Measurements from ENCODE around the gene CTNNBIP1.

CTNNBIP1 gene

DNA sequence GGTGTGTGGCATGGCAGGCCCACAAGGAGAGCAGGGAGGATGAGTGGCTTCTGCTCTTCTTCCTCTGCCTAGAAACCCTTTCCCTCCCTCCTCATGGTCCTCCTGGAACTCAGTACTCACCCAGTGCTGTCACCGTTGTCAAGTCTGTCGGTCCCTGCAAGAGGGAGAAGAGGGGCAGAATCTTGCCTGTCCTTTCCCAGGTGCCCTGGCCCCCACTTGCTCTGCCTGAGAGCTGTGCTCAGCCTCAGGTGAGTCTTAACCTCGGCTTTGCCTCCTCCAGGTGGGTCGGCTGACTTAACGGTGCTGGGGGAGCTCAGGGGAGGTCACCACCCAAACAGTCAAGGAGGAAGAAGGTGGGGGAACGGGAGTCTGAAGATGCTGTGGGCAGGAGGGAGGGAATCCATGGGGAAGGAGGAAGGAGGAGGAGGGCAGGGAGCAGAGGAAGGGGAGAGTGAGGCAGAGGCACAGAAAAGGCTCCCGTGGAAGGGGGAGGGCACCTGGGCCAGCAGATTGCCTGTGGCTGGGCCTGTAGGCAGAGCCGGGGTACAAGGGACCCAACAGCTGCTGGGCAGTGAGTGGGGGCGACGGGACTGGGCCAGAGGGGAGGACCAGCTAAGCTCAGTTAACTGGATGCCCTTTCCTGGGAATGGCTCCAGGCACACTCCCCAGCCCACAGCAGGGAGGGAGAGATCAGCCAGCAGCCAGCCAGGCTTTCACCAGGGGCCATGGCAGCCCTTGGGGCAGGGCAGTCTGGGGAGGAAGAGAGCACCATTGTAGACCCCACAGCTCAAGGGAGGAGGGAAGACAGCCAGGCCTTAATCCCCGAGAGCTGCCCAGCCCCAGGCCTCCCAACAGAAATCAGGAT is 26.3 kb downstream of the CTNNBIP1 start:
- H3K9ac ChIP-seq (ENCODE audit: insufficient read length, low read depth), result no peak overlapping the region
- H3K9me3 ChIP-seq (ENCODE audit: insufficient read depth, low read length), result no peaks in the 10 kb centered on the region
- DNase-seq (ENCODE audit: low read depth, low spot score), result no peak
- peaks cover 18% of the 10 kb centered on the region for H3K4me1 ChIP-seq (ENCODE audit: insufficient read depth, insufficient read length)
- no peak overlapping the region for H3K4me3 ChIP-seq (ENCODE audit: insufficient read length, low read depth)
- peaks cover 12% of the 10 kb centered on the region for H3K36me3 ChIP-seq (ENCODE audit: insufficient read depth, insufficient read length, low read length)
- no peaks in the 10 kb centered on the region for H3K27me3 ChIP-seq (ENCODE audit: insufficient read depth, insufficient read length)
- TF ChIP-seq YY1 (IDR thresholded peaks at IDR 0.05; ENCODE audit: insufficient read depth, insufficient read length) (no peak), SUZ12 (IDR thresholded peaks at IDR 0.05; ENCODE audit: extremely low read depth, insufficient read depth, insufficient read length) (no peak), ZNF274 (IDR thresholded peaks at IDR 0.05; ENCODE audit: low read depth, low read length) (no peak)

DNA sequence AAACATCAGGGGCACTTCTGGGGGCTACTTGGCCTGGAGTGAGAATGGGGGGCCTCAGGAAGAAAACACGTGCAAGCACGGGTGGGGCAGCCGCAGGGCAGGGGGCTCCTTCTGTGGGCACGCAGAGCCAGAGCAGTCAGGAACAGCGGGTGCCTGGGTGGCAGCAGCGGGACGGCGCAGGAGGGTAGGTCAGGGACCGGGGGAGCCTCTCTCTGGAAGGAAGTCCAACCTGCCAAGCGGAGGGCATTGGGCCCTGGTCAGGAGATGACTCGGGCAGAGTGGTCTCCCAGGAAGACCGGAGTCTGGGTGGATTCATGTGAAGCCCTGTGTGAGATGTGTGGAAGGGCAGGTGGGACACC is 27.1 kb downstream of the CTNNBIP1 start:
- DNase-seq (ENCODE audit: low read depth, low spot score), result no peak
- TF ChIP-seq ZNF274 (IDR thresholded peaks at IDR 0.05; ENCODE audit: low read depth, low read length) (no peak), YY1 (IDR thresholded peaks at IDR 0.05; ENCODE audit: insufficient read depth, insufficient read length) (no peak), SUZ12 (IDR thresholded peaks at IDR 0.05; ENCODE audit: extremely low read depth, insufficient read depth, insufficient read length) (no peak)
- Histone ChIP-seq H3K9me3 (ENCODE audit: insufficient read depth, low read length) (no peaks in the 10 kb centered on the region), H3K27me3 (ENCODE audit: insufficient read depth, insufficient read length) (no peaks in the 10 kb centered on the region), H3K4me3 (ENCODE audit: insufficient read length, low read depth) (no peak overlapping the region), H3K4me1 (ENCODE audit: insufficient read depth, insufficient read length) (peaks cover 14% of the 10 kb centered on the region), H3K9ac (ENCODE audit: insufficient read length, low read depth) (no peak overlapping the region), H3K36me3 (ENCODE audit: insufficient read depth, insufficient read length, low read length) (peaks cover 12% of the 10 kb centered on the region)

- Histone ChIP-seq H3K9ac (ENCODE audit: insufficient read length, low read depth) (no peak overlapping the region), H3K9me3 (ENCODE audit: insufficient read depth, low read length) (no peaks in the 10 kb centered on the region), H3K36me3 (ENCODE audit: insufficient read depth, insufficient read length, low read length) (peaks cover 12% of the 10 kb centered on the region), H3K4me3 (ENCODE audit: insufficient read length, low read depth) (no peak overlapping the region), H3K27me3 (ENCODE audit: insufficient read depth, insufficient read length) (no peaks in the 10 kb centered on the region), H3K4me1 (ENCODE audit: insufficient read depth, insufficient read length) (peaks cover 14% of the 10 kb centered on the region)
- no peak for TF ChIP-seq SUZ12 (IDR thresholded peaks at IDR 0.05; ENCODE audit: extremely low read depth, insufficient read depth, insufficient read length)
- no peak for DNase-seq (ENCODE audit: low read depth, low spot score)
These were observed 27.6 kb downstream of the CTNNBIP1 start for GRCh38 chr1:9882296-9882944.

GRCh38 chr1:9881838-9882249 is 28.2 kb downstream of the CTNNBIP1 start:
- DNase-seq (ENCODE audit: low read depth, low spot score), result no peak
- Histone ChIP-seq H3K27me3 (ENCODE audit: insufficient read depth, insufficient read length) (no peaks in the 10 kb centered on the region), H3K4me1 (ENCODE audit: insufficient read depth, insufficient read length) (peaks cover 14% of the 10 kb centered on the region), H3K9ac (ENCODE audit: insufficient read length, low read depth) (no peak overlapping the region), H3K4me3 (ENCODE audit: insufficient read length, low read depth) (no peak overlapping the region), H3K9me3 (ENCODE audit: insufficient read depth, low read length) (no peaks in the 10 kb centered on the region), H3K36me3 (ENCODE audit: insufficient read depth, insufficient read length, low read length) (peaks cover 12% of the 10 kb centered on the region)
- no peak for TF ChIP-seq YY1 (IDR thresholded peaks at IDR 0.05; ENCODE audit: insufficient read depth, insufficient read length)
- TF ChIP-seq ZNF274 (IDR thresholded peaks at IDR 0.05; ENCODE audit: low read depth, low read length), result no peak
- TF ChIP-seq SUZ12 (IDR thresholded peaks at IDR 0.05; ENCODE audit: extremely low read depth, insufficient read depth, insufficient read length), result no peak

GRCh38 chr1:9878404-9878803 is 31.7 kb downstream of the CTNNBIP1 start:
- no peak for TF ChIP-seq ZNF274 (IDR thresholded peaks at IDR 0.05; ENCODE audit: low read depth, low read length)
- no peak for TF ChIP-seq SUZ12 (IDR thresholded peaks at IDR 0.05; ENCODE audit: extremely low read depth, insufficient read depth, insufficient read length)
- no peak for TF ChIP-seq YY1 (IDR thresholded peaks at IDR 0.05; ENCODE audit: insufficient read depth, insufficient read length)

DNA sequence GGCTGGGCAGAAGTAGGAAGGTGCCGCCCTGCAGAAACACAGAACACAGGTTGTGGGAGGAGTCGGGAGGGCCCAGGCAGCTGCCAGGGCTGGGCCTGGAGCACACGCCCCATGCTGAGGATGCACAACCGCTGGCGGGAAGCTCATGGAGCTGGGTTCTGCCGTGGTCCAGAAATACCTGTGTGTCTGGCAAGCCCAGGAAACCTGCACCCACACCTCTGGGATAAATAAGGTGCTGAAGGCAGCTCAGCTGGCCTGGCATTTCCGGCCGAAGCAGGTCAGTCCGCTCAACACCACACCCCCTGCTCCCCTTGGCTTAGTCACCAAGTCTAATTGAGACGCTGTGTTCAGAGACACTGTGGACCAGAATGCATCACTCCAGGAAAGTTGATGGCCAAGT is 32.1 kb downstream of the CTNNBIP1 start:
- H3K4me1 ChIP-seq (ENCODE audit: insufficient read depth, insufficient read length), result peaks cover 3% of the 10 kb centered on the region
- H3K9me3 ChIP-seq (ENCODE audit: insufficient read depth, low read length), result no peaks in the 10 kb centered on the region
- TF ChIP-seq ZNF274 (IDR thresholded peaks at IDR 0.05; ENCODE audit: low read depth, low read length) (no peak), SUZ12 (IDR thresholded peaks at IDR 0.05; ENCODE audit: extremely low read depth, insufficient read depth, insufficient read length) (no peak), YY1 (IDR thresholded peaks at IDR 0.05; ENCODE audit: insufficient read depth, insufficient read length) (no peak)
- H3K27me3 ChIP-seq (ENCODE audit: insufficient read depth, insufficient read length), result no peaks in the 10 kb centered on the region
- DNase-seq (ENCODE audit: low read depth, low spot score), result no peak
- H3K36me3 ChIP-seq (ENCODE audit: insufficient read depth, insufficient read length, low read length), result peaks cover under 1% of the 10 kb centered on the region
- no peak overlapping the region for H3K9ac ChIP-seq (ENCODE audit: insufficient read length, low read depth)
- no peak overlapping the region for H3K4me3 ChIP-seq (ENCODE audit: insufficient read length, low read depth)

More at GRCh38 chr1:9878404-9878803, 31.7 kb downstream of the CTNNBIP1 start:
- H3K9me3 ChIP-seq (ENCODE audit: insufficient read depth, low read length), result no peaks in the 10 kb centered on the region
- H3K4me1 ChIP-seq (ENCODE audit: insufficient read depth, insufficient read length), result peaks cover 3% of the 10 kb centered on the region
- H3K9ac ChIP-seq (ENCODE audit: insufficient read length, low read depth), result no peak overlapping the region
- H3K36me3 ChIP-seq (ENCODE audit: insufficient read depth, insufficient read length, low read length), result peaks cover 5% of the 10 kb centered on the region
- no peak overlapping the region for H3K4me3 ChIP-seq (ENCODE audit: insufficient read length, low read depth)
- no peak for DNase-seq (ENCODE audit: low read depth, low spot score)
- no peaks in the 10 kb centered on the region for H3K27me3 ChIP-seq (ENCODE audit: insufficient read depth, insufficient read length)

DNA sequence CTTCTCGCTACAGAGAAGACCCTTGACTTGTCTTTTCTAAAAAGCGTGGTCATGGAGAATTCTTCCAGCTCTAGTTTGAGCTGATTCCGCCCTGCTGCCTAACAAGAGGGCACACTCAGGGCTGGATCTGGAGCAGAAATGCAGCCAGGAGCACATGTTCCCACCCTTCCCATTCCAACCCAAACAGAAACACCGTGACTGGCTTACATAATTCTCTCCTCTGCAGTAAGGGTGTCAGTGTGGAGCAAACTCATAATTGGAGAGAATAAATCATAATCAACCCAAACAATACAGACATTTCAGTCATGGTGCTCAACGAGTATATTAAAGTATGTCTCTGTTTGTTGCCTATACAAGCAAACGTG is 34.5 kb downstream of the CTNNBIP1 start:
- Histone ChIP-seq H3K27me3 (ENCODE audit: insufficient read depth, insufficient read length) (no peaks in the 10 kb centered on the region), H3K9ac (ENCODE audit: insufficient read length, low read depth) (no peak overlapping the region), H3K36me3 (ENCODE audit: insufficient read depth, insufficient read length, low read length) (no peaks in the 10 kb centered on the region), H3K9me3 (ENCODE audit: insufficient read depth, low read length) (no peaks in the 10 kb centered on the region), H3K4me1 (ENCODE audit: insufficient read depth, insufficient read length) (peaks cover 11% of the 10 kb centered on the region), H3K4me3 (ENCODE audit: insufficient read length, low read depth) (no peak overlapping the region)
- no peak for DNase-seq (ENCODE audit: low read depth, low spot score)
- TF ChIP-seq ZNF274 (IDR thresholded peaks at IDR 0.05; ENCODE audit: low read depth, low read length), result no peak
- TF ChIP-seq YY1 (IDR thresholded peaks at IDR 0.05; ENCODE audit: insufficient read depth, insufficient read length), result no peak
- no peak for TF ChIP-seq SUZ12 (IDR thresholded peaks at IDR 0.05; ENCODE audit: extremely low read depth, insufficient read depth, insufficient read length)
